ENCODE data around the gene C14orf132. TPM values are rescaled to one million over a fixed set of nuclear protein-coding genes. Genes with fewer than 3 reads are reported as not detected.

C14orf132 gene
- polyA plus RNA-seq, 1 donor (not counting 4 experiments of a cell fraction or from before 2014, with no cell fraction given) = 1.3 TPM

- Histone ChIP-seq H2AFZ (ENCODE audit: control insufficient read depth, low read length) (no peak overlapping the region), H4K20me1 (ENCODE audit: control insufficient read depth, extremely low read depth, insufficient read depth, low read length) (no peaks in the 10 kb centered on the region), H3K36me3 (ENCODE audit: control insufficient read depth in 2 of 2, extremely low read depth in 1 of 2, insufficient read depth in 2 of 2, low read length in 2 of 2) (no peaks in the 10 kb centered on the region), H3K27me3 (ENCODE audit: control insufficient read depth, extremely low read depth, insufficient read depth, low read length) (peaks cover 25% of the 10 kb centered on the region), H3K27ac (ENCODE audit: control insufficient read depth, insufficient read depth, low read length) (no peak overlapping the region), H3K79me2 (ENCODE audit: control insufficient read depth, insufficient read depth, low read length) (no peaks in the 10 kb centered on the region), H3K9me1 (ENCODE audit: control insufficient read depth, extremely low read depth, insufficient read depth, low read length) (no peaks in the 10 kb centered on the region), H3K9ac (ENCODE audit: control insufficient read depth, extremely low read depth, insufficient read depth, low read length) (no peak overlapping the region), H3K4me3 (ENCODE audit: control insufficient read depth in 2 of 3, extremely low read depth in 1 of 3, insufficient read depth in 2 of 3, low read depth in 1 of 3, low read length in 3 of 3) (no peak overlapping the region), H3K9me3 (ENCODE audit: control insufficient read depth, low read depth, low read length) (no peaks in the 10 kb centered on the region), H3K4me1 (ENCODE audit: control insufficient read depth, extremely low read depth, insufficient read depth, low read length) (peaks cover 8% of the 10 kb centered on the region), H3K4me2 (ENCODE audit: control insufficient read depth, extremely low read depth, insufficient read depth, low read depth, low read length) (peak overlapping the region; percentile 58)
- dilution Hi-C loops (cut with MboI; ENCODE audit: extremely low pct_ligation_motif_present, low sequenced_read_pairs) = no loop called here
- DNase-seq (ENCODE audit: low read depth, low spot score) = peak; percentile 23
- TF ChIP-seq CTCF (optimal IDR thresholded peaks at IDR 0.05 in 1 of 3, IDR thresholded peaks at IDR 0.05 in 1 of 3, conservative IDR thresholded peaks at IDR 0.05 in 1 of 3; ENCODE audit: extremely low read depth in 1 of 3, insufficient read depth in 2 of 3, low read length in 3 of 3) = no peak
- no peak for TF ChIP-seq EZH2 (IDR thresholded peaks at IDR 0.05; ENCODE audit: low read length)
- FAIRE-seq = peak; percentile 65
These were observed 1.1 kb upstream of the C14orf132 start for GRCh38 chr14:96037891-96038557.

DNA sequence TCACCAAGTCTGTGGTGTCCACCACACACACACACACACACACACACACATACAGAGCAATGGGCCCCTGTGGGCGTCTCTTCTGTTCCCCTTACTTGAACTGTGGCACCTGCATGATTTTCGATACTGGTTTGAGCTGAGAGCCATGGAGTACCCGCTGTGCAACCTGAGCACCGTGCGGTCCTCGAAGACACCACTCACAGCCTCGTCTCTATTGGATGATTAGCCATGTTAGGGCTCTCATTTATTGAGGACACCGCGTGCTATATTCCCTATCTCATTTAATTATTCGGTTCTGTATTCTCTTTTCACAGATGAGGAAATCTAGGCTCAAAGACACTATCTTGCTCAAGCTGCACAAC, 623 bp upstream of the C14orf132 start:
- Histone ChIP-seq H3K9me3 (ENCODE audit: control insufficient read depth, low read depth, low read length) (no peaks in the 10 kb centered on the region), H4K20me1 (ENCODE audit: control insufficient read depth, extremely low read depth, insufficient read depth, low read length) (no peaks in the 10 kb centered on the region), H3K36me3 (ENCODE audit: control insufficient read depth in 2 of 2, extremely low read depth in 1 of 2, insufficient read depth in 2 of 2, low read length in 2 of 2) (no peaks in the 10 kb centered on the region), H3K9ac (ENCODE audit: control insufficient read depth, extremely low read depth, insufficient read depth, low read length) (no peak overlapping the region), H3K4me1 (ENCODE audit: control insufficient read depth, extremely low read depth, insufficient read depth, low read length) (peaks cover 8% of the 10 kb centered on the region), H3K9me1 (ENCODE audit: control insufficient read depth, extremely low read depth, insufficient read depth, low read length) (no peaks in the 10 kb centered on the region), H3K79me2 (ENCODE audit: control insufficient read depth, insufficient read depth, low read length) (no peaks in the 10 kb centered on the region), H3K4me3 (ENCODE audit: control insufficient read depth in 2 of 3, extremely low read depth in 1 of 3, insufficient read depth in 2 of 3, low read depth in 1 of 3, low read length in 3 of 3) (peak overlapping the region in 2 of 3 experiments; percentile 8 to 23), H3K27me3 (ENCODE audit: control insufficient read depth, extremely low read depth, insufficient read depth, low read length) (peaks cover 25% of the 10 kb centered on the region), H3K4me2 (ENCODE audit: control insufficient read depth, extremely low read depth, insufficient read depth, low read depth, low read length) (peak overlapping the region; percentile 58), H2AFZ (ENCODE audit: control insufficient read depth, low read length) (no peak overlapping the region), H3K27ac (ENCODE audit: control insufficient read depth, insufficient read depth, low read length) (no peak overlapping the region)
- DNase-seq (ENCODE audit: low read depth, low spot score) (no peak), FAIRE-seq (no peak)
- TF ChIP-seq EZH2 (IDR thresholded peaks at IDR 0.05; ENCODE audit: low read length) = no peak
- no peak for TF ChIP-seq CTCF (optimal IDR thresholded peaks at IDR 0.05 in 1 of 3, IDR thresholded peaks at IDR 0.05 in 1 of 3, conservative IDR thresholded peaks at IDR 0.05 in 1 of 3; ENCODE audit: extremely low read depth in 1 of 3, insufficient read depth in 2 of 3, low read length in 3 of 3)
- dilution Hi-C loops (cut with MboI; ENCODE audit: extremely low pct_ligation_motif_present, low sequenced_read_pairs) = no loop called here

Measured in keratinocyte (primary cell).